ENCODE data around the gene PURB.
"Not testable (repeated sequence)": the region's sequence is repeated elsewhere in the genome, so short reads cannot be mapped to it uniquely, and the experiment has no call there.

Gene PURB

DNA sequence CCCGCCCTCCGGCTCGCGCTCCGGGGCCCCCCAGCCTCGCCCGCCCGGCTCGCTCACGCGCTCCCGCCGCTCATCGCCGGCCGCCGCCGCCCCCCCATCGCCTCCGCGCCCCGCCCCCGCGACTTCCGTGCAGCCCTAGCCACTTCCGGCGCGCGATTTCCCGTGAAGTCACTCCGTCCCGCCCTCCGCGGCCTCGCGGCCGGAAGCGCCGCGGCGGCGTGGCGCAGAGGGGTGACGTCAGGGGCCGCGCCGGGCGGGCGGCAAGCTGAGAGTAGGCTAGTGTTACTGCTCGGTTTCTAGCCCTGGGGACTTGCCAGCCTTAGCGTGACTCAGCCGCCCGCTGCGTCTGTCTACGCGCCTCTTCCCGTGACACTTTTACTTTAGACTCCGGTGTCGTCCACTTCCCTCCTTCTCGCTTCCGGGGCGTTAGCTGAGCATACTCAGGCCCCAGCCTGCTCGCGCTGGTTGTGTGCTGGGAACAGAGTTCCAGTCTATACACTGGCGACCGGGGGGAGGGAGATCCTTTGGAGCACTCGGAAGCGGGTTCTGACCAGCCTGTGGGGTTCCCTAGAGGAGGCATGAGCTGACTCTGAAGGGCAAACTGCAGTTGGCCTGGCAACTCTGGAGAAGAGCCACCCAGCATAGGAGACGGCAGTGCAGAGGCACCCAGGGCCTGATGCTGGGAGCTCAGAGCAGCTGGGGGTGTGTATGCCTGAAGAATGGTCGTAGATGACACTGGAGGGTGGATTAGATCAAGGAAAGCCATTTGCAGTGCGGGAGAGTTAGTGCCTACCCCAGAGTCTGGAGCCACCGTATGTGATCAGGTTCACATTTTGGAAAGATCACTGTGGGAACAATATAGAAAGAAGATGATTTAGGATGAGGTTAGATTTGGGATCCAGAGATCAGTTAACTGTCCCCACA, at the start of gene PURB:
TSS of gene PURB (minus strand) at position 137 of the 924 bp plus-strand sequence. CDS start 182 bp downstream, outside the sequence.
- no peaks in the 10 kb centered on the region for H3K27me3 Mint-ChIP-seq (ENCODE audit: low read depth)
- H3K4me3 Mint-ChIP-seq, result peak within 1 kb of the TSS; percentile 94 to 98 (median 97)
- H3K4me1 Mint-ChIP-seq, result peaks cover 53% of the 10 kb centered on the region
- H3K9me3 Mint-ChIP-seq, result no peaks in the 10 kb centered on the region
- peaks cover 28% of the 10 kb centered on the region for H3K36me3 Mint-ChIP-seq (ENCODE audit: low read depth)
- H3K27ac Mint-ChIP-seq, result peak within 1 kb of the TSS; percentile 94 to 100 (median 99)
- TF ChIP-seq, protein P1, sequence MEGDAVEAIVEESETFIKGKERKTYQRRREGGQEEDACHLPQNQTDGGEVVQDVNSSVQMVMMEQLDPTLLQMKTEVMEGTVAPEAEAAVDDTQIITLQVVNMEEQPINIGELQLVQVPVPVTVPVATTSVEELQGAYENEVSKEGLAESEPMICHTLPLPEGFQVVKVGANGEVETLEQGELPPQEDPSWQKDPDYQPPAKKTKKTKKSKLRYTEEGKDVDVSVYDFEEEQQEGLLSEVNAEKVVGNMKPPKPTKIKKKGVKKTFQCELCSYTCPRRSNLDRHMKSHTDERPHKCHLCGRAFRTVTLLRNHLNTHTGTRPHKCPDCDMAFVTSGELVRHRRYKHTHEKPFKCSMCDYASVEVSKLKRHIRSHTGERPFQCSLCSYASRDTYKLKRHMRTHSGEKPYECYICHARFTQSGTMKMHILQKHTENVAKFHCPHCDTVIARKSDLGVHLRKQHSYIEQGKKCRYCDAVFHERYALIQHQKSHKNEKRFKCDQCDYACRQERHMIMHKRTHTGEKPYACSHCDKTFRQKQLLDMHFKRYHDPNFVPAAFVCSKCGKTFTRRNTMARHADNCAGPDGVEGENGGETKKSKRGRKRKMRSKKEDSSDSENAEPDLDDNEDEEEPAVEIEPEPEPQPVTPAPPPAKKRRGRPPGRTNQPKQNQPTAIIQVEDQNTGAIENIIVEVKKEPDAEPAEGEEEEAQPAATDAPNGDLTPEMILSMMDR (IDR thresholded peaks at IDR 0.05; ENCODE audit: unreplicated experiment in 3 of 3), result no peak

DNA sequence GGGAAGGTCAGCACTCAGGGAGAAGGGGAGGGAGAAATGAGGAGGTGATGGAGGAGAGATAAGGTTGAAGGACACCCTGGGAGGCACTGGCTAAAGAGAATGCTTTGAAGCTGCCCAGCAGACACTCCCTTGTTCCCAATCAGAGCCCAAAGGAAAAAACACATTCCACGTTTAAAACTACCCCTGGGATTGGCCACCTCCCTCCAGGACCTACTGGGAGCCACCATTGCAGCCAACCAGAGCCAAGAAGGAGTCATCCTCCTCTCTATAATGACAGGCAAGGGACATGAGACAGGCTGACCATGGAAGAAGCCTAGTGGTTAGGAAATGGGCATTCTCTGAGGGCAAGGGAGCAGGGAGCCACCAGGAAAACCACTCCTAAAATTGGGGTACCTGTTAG, 49.7 kb upstream of the PURB start:
- Mint-ChIP-seq H3K4me1 (no peaks in the 10 kb centered on the region), H3K9me3 (peaks cover 3% of the 10 kb centered on the region), H3K27ac (no peak overlapping the region), H3K4me3 (no peak overlapping the region), H3K27me3 (ENCODE audit: low read depth) (peaks cover 7% of the 10 kb centered on the region), H3K36me3 (ENCODE audit: low read depth) (no peaks in the 10 kb centered on the region)
- TF ChIP-seq, protein P1 (IDR thresholded peaks at IDR 0.05; ENCODE audit: unreplicated experiment in 3 of 3), result no peak

DNA sequence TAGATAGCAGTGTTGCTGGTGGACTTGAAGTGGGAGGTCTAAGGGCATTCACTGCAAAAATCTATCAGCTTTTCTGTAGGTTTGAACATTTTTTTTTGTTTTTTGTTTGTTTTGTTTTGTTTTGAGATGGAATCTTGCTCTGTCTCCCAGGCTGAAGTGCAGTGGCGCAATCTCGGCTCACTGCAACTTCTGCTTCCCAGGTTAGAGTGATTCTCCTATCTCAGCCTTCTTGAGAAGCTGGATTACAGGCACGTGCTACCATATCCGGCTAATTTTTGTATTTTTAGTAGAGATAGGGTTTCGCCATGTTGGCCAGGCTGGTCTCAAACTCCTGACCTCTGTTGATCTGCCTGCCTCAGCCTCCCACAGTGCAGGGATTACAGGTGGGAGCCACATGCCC, 49.2 kb upstream of the PURB start:
- H3K4me1 Mint-ChIP-seq; H3K9me3 Mint-ChIP-seq; H3K36me3 Mint-ChIP-seq (ENCODE audit: low read depth); H3K4me3 Mint-ChIP-seq; H3K27ac Mint-ChIP-seq; H3K27me3 Mint-ChIP-seq (ENCODE audit: low read depth): not testable (repeated sequence)

DNA sequence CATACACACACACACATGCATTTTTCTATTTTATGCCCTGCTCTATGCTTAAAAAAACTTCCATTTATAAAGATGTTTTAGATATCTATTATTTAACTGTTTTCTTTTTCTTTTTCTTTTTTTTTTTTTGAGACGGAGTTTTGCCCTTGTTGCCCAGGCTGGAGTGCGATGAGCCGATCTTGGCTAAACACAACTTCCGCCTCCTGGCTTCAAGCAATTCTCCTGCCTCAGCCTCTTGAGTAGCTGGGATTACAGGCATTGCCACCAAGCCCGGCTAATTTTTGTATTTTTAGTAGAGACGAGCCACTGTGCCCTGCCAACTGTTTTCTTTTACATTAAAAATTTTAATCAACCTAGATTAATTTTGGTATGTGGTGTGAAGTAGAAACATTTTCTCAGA, 45.6 kb upstream of the PURB start:
- no peaks in the 10 kb centered on the region for H3K27me3 Mint-ChIP-seq (ENCODE audit: low read depth)
- H3K36me3 Mint-ChIP-seq (ENCODE audit: low read depth), result no peaks in the 10 kb centered on the region
- H3K27ac Mint-ChIP-seq, result no peak overlapping the region
- H3K9me3 Mint-ChIP-seq, result peaks cover 9% of the 10 kb centered on the region
- no peaks in the 10 kb centered on the region for H3K4me1 Mint-ChIP-seq
- no peak overlapping the region for H3K4me3 Mint-ChIP-seq
- TF ChIP-seq, protein P1 (IDR thresholded peaks at IDR 0.05; ENCODE audit: unreplicated experiment in 3 of 3), result no peak

DNA sequence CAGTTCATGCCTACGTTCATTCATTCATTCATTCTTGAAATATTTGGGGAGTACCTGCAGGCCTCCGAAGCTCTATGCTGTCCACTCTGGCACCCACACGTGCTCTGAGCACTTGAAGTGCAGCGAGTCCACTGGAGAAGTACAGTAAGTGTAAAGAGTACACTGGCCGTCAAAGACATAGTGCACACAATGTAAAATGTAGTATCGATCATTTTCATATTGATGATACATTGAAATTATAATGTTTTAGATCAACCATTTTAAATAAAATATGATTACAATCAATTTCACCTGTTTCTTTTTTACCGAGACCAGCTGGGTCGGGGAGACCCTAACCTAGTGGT, 37.0 kb upstream of the PURB start:
- TF ChIP-seq, protein P1 (IDR thresholded peaks at IDR 0.05; ENCODE audit: unreplicated experiment in 3 of 3), result no peak
- Mint-ChIP-seq H3K4me1 (no peaks in the 10 kb centered on the region), H3K9me3 (no peaks in the 10 kb centered on the region), H3K27ac (no peak overlapping the region), H3K4me3 (no peak overlapping the region), H3K27me3 (ENCODE audit: low read depth) (peaks cover 4% of the 10 kb centered on the region), H3K36me3 (ENCODE audit: low read depth) (no peaks in the 10 kb centered on the region)

DNA sequence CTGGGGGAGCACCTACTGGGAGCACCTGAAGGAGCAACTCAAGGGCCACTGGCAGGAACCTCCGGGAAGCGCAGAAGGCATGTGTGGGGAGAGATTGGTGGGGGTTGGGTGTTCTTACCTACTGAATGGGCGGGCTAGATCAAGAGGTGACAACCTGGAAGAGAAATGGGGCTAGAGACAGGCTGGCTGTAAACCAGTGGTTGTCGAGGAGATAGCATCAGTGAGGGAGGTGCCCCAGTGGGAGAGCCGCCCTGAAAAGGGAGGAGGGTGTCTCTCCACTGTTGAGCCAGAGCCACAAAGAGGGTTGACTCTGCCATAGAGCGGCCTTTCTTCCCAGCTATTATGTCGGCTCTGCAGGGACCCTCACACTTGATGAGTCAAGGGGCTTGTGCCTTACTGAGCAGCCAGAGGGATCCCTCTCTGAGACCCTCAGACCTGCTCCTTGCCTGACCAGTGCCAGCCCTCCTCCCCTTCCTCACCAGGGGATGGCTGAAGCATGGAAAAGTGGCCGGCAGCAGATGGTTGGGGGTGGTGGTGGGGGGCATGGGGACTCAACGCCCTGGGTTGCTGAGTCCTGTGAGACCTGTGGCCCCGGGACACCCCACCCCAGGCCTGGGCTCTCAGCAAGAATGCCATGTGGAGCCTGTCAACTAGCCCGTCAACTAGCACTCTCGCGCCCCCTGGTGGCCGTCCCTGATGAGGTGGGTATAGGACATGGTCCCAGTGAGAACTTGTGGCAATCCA, 36.4 kb upstream of the PURB start:
- TF ChIP-seq, protein P1 (IDR thresholded peaks at IDR 0.05; ENCODE audit: unreplicated experiment in 3 of 3), result peak; percentile 38 to 55 (median 47)
- Mint-ChIP-seq H3K4me3 (no peak overlapping the region), H3K27ac (no peak overlapping the region), H3K27me3 (ENCODE audit: low read depth) (peaks cover 4% of the 10 kb centered on the region), H3K4me1 (no peaks in the 10 kb centered on the region), H3K36me3 (ENCODE audit: low read depth) (no peaks in the 10 kb centered on the region), H3K9me3 (no peaks in the 10 kb centered on the region)
